Lower leg skin (tissue), 4 donors: ENCODE measurements around the gene KAZN. TPM values are rescaled to one million over a fixed set of nuclear protein-coding genes. Genes with fewer than 3 reads are reported as not detected.

Experiments used
- DNase-seq, 2 donors: peaks; one replicate each; pipeline ENCODE4 v3.0.0-alpha.2; 2019; ENCODE audit warnings: low spot score in 2 of 2
- H3K4me3 ChIP-seq: fragments of 200-600 bp; sonication (generic); 2 replicates; pipeline ENCODE4 v1.5.1; 2017; ENCODE audit warnings: mild to moderate bottlenecking, low read depth; ENCODE audit not compliant: poor library complexity, severe bottlenecking
- CTCF ChIP-seq, 3 donors: fragments of 450-650 bp; IDR thresholded peaks; one replicate each; pipeline ENCODE4 v1.5.1; 2016; ENCODE audit warnings: antibody characterized with exemption in 3 of 3, mild to moderate bottlenecking in 3 of 3, moderate library complexity in 2 of 3
- POLR2A ChIP-seq, 2 donors: fragments of 450-650 bp; IDR thresholded peaks; one replicate each; pipeline ENCODE4 v1.6.1; 2016 to 2017; ENCODE audit warnings: antibody characterized with exemption in 2 of 2, mild to moderate bottlenecking in 1 of 2, moderate library complexity in 1 of 2
- WGBS, 2 donors: methylation state at CpG; one replicate each; pipeline ENCODE4 v1.1.5; 2018; 5-methylcytosine and 5-hydroxymethylcytosine counted together
- intact Hi-C: fragments of 100-400 bp; cut with DNase I; formaldehyde crosslinking; loops from one replicate; pipeline ENCODE4 v1.15.0; 2023; ENCODE audit warnings: low total_unique reads
- total RNA-seq, 4 donors: library from RNA; depleted of rRNA; stranded (reverse); fragments of >200 nt; gene quantifications; one replicate each; pipeline ENCODE4 v1.1.0, GENCODE V29; 2016

KAZN gene
- total RNA-seq, 4 donors from 2014 or later = 21.4 to 36.0 (median 28.4) TPM

- intact Hi-C loops = no loop called here
- TF ChIP-seq CTCF (IDR thresholded peaks at IDR 0.05) = no peak
- no peak for TF ChIP-seq POLR2A (IDR thresholded peaks at IDR 0.05)
- no peak for DNase-seq
- 81 to 84% methylated on average over 3 of the region's 3 CpGs for WGBS, 2 donors
- H3K4me3 ChIP-seq = no peak overlapping the region
These were observed 78.9 kb downstream of the KAZN start for GRCh38 chr1:14677292-14677971.

- 84 to 90% methylated on average over 13 of the region's 13 CpGs for WGBS, 2 donors
- intact Hi-C loops = no loop called here
- DNase-seq = no peak
- no peak overlapping the region for H3K4me3 ChIP-seq
- TF ChIP-seq CTCF (IDR thresholded peaks at IDR 0.05) (no peak), POLR2A (IDR thresholded peaks at IDR 0.05) (no peak)
These were observed 79.6 kb downstream of the KAZN start for GRCh38 chr1:14678011-14678638.

GRCh38 chr1:14679027-14679688 lies 80.7 kb downstream of the KAZN start:
- intact Hi-C loops = no loop called here
- WGBS, 2 donors = 83 to 84% methylated on average over 10 of the region's 10 CpGs
- H3K4me3 ChIP-seq = no peak overlapping the region
- TF ChIP-seq CTCF (IDR thresholded peaks at IDR 0.05) = no peak
- no peak for TF ChIP-seq POLR2A (IDR thresholded peaks at IDR 0.05)
- no peak for DNase-seq

DNA sequence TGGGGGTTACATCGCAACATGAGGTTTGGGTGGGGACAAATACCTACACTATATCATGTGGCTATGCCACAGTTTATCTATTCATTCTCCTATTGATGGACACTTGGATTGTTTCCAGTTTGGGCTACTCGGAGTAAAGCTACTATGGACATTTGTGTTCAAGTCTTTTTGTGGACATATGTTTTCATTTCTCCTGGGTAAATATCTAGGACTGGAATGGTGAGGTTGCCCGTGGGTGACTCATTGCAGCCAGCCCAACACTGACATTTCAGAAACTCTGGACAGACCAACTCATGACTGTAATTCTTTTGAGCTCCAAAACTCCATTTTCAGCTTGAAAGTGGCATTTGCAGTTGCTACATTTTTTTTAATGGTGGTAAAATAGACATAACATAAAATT lies 82.7 kb downstream of the KAZN start:
- TF ChIP-seq CTCF (IDR thresholded peaks at IDR 0.05) = no peak
- 80% methylated on average over 3 of the region's 3 CpGs for WGBS, 2 donors
- DNase-seq = no peak

GRCh38 chr1:14682941-14683621 lies 84.6 kb downstream of the KAZN start:
- 66 to 71% methylated on average over 15 of the region's 15 CpGs for WGBS, 2 donors
- intact Hi-C loops = no loop called here
- no peak overlapping the region for H3K4me3 ChIP-seq
- no peak for DNase-seq
- TF ChIP-seq POLR2A (IDR thresholded peaks at IDR 0.05) (no peak), CTCF (IDR thresholded peaks at IDR 0.05) (no peak)

More for the DNA sequence above, 82.7 kb downstream of the KAZN start:
- H3K4me3 ChIP-seq = no peak overlapping the region
- intact Hi-C loops = no loop called here
